DMS153 treated with DMSO at 0.1 percent for 48 hours (cell line): ENCODE results near the gene PIEZO2.

Experiments used
- DNase-seq: peaks from one replicate; lab custom pipeline; 2025; ENCODE audit not compliant: unreplicated experiment; lab: John Stamatoyannopoulos, UW

The PIEZO2 gene

GRCh38 chr18:11033503-11033902 lies 115.9 kb downstream of the PIEZO2 start:
- DNase-seq: no peak

GRCh38 chr18:11031966-11032365 lies 117.4 kb downstream of the PIEZO2 start:
- DNase-seq: no peak

GRCh38 chr18:11029021-11029420 lies 120.3 kb downstream of the PIEZO2 start:
- no peak for DNase-seq

DNA sequence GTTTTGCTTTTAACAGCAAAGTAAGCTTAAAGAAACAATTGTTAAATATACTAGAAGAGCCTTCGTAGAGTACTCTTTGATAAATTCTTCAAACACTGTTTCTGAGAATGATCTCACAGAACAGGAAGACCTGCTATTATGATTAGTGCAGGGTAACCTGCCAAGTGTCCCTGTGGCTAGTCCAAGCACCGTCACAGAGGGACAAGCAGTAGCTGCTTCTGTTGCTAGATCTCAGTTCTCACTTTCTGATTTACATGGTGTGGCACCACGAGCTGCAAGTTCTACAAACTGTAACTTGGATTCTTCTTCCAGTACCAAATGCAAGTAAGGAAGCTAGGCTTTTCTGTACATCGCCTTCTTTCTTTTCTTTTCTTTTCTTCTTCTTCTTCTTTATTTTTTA lies 121.5 kb downstream of the PIEZO2 start:
- DNase-seq: no peak

GRCh38 chr18:11025671-11026070 lies 123.7 kb downstream of the PIEZO2 start:
- no peak for DNase-seq

GRCh38 chr18:11024928-11025669 lies 124.3 kb downstream of the PIEZO2 start:
- no peak for DNase-seq

- no peak for DNase-seq
Measured at GRCh38 chr18:11021477-11021876, 127.9 kb downstream of the PIEZO2 start.

GRCh38 chr18:11020877-11021414 lies 128.4 kb downstream of the PIEZO2 start:
- DNase-seq: no peak

GRCh38 chr18:11020161-11020853 lies 129.1 kb downstream of the PIEZO2 start:
- no peak for DNase-seq

DNA sequence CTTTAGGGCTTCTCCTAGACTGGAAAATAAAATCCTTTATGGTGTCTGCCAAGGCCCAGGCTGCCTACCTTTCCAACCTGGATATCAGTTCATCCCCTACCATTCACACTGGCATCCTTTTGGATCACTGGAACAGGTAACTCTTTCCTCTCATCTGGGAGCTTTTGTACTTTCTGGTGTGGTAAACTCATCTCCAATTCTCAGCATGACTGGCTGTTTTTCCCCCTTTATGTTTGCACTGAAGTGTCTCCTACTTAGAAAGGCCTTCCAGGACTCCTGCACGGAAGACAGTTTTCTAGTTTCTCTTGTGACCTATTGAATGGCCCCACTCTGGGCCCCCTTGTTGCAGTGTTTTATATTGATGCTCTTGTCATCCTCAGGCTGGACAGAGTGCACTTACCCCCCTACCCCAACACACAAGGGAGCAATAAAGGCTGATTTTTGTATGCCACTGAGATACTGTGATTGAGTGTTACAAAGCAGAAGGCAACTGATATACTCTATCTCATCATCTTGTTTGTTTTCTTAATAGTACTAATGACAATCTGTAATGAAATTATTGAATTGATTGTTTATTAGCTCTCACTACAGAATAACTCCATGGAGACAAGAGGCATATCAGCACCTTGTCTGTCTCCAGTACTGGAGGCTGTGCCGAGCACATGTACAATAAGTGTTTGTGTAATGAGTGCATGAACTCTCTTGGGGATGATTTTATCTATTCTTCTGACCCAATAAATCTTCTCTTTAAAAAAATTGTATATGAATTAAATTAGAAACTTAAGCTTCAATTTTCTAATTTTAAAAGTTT lies 129.9 kb downstream of the PIEZO2 start:
- DNase-seq: no peak

DNA sequence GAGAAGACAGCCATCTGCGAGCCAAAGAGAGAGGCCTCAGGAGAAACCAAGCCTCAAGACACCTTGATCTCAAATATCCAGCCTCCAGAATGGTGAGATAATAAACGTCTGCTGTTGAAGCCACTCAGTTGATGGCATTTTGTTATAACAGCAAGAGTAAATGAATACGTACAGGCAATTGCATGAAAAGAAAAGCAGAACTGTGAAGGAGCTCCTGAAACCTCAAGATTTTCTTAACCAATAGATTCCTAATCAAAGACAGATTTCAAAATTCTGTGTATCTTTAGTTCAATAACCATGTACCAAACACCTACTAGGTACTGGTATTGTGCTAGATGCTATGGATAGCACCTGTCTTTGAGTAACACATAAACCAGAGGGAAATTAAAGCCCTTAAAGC lies 139.5 kb downstream of the PIEZO2 start:
- DNase-seq: no peak

- DNase-seq: no peak
Measured at GRCh38 chr18:11009147-11009546, 140.2 kb downstream of the PIEZO2 start.

GRCh38 chr18:11008505-11008904 lies 140.9 kb downstream of the PIEZO2 start:
- DNase-seq: no peak

GRCh38 chr18:11005528-11005927 lies 143.8 kb downstream of the PIEZO2 start:
- no peak for DNase-seq

DNA sequence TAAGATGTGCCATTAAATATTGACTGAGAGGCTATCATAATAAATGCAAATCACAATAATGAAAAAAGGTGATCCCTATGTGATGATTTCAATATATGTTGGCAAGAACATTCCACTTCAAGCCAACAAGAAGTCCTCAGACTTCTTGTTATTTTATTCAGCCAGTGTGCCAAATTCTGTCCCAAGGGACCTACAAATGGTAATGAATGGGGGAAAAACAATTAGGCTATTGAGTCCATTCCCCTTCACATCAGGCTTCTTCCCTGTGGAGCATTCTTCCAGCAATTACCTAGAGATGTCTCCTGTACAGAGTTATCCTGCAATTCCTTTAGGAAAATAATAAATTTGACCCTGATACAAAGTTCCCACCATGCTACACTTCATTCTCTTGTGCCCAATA lies 144.4 kb downstream of the PIEZO2 start:
- DNase-seq: no peak

- DNase-seq: no peak
Measured at GRCh38 chr18:11004294-11004693, 145.1 kb downstream of the PIEZO2 start.

DNA sequence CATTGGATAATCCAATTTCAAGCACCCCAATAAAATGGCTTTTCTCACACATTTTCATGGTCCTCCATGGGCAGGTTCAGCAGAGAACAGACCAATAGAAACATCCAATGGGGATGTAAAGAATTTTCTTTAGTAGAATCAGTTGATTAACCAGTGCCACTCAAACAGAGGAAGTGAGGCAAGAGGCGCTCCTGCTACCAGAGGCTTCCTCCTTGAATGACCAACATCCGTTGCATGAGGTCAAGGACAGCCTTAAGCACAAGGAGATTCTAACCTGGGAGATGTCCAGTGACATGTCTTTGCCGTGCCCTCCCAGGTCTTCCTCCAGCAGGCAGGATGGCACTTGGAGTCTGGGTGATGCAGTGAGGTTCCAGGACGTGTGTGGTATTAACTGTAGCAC lies 146.6 kb downstream of the PIEZO2 start:
- no peak for DNase-seq

DNA sequence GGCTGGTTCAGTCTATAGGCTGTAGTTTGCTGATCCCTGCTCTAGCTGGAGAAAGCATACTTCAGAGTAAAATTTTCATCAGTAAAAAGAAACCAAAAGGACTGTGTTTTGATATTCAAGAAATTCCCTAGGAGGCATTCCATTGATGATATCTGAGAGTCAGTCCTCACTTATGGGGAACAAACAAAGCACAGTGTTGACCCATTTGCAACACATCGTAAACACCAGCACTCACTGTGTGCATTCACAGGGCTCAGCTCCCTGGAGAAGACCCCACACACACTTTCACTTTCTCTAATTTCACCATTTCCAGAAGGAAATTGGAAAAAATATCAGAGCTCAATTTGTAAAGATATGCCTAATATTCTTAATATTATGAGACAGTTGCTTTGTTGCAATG lies 147.1 kb downstream of the PIEZO2 start:
- no peak for DNase-seq

DNA sequence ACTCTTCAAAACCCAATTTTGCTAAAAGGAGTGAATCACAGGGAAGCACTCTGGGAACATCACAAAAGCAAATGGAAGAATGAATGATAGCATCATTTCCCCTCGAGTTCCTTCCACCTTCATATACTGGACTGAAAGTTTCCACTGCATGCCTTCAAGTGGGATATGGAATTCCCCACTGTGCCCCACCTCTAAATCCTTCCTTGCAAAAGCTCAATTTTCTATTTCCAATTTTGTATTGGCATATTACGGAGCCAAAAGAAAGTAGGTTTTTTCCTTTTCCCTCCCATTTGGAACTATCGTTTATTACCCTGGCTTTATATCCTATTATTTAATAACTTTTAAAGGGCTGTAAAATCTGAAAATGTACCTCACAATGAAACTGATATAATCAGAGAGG lies 149.3 kb downstream of the PIEZO2 start:
- DNase-seq: no peak

DNA sequence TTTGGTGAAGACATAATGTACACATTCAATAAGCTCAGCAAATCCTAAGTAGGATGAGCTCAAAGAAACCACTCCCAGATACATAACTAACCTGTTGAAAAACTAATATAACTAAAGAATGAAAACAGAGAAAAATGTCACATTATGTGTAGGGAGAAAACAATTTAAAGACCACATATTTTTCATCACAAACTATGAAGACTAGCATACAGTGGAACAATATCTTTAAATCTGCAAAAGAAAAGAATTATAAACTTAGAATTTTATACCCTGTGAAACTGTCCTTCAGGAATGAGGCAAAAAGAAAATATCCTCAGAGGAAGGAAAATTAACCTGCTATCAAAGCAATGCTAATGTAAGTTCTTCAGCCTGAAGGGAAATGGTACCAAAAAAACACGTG lies 151.5 kb downstream of the PIEZO2 start:
- no peak for DNase-seq

- no peak for DNase-seq
Measured at GRCh38 chr18:10995550-10995949, 153.8 kb downstream of the PIEZO2 start.

GRCh38 chr18:10989486-10989885 lies 159.9 kb downstream of the PIEZO2 start:
- DNase-seq: no peak
